ENCODE results near the gene SHISA3. TPM values are rescaled to one million over a fixed set of nuclear protein-coding genes. Genes with fewer than 3 reads are reported as not detected.

Gene SHISA3
- total and polyA plus RNA-seq, 2 of the 13 experiments (the other 11 are each of a cell fraction or from before 2014, with no cell fraction given), result not detected

DNA sequence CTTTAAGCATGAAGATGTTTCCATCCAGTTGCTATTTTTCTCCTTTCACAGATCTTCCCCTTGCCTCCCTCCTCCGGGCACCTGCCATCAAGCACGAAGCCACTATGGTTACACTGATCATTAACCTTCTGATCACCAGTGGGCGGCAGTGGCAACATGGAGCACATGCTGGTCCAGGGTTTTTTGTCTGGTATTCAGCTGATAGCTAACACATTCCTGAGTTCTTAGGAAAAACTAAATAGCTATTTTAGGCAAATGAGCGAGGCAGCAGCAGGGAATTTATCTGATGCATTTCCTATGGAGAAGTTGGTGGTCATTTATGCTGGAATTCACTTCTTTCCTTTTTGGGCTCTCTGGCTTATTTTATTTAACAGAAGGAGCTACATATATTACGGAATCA, 22.9 kb downstream of the SHISA3 start:
- ChIA-PET POLR2A (no interaction called here), CTCF (ENCODE audit: low intra/inter-chr PET ratio, low total read pairs) (no interaction called here)
- BruUV-seq (replicated peaks), result no TSS peak
- H3K79me2 ChIP-seq (ENCODE audit: insufficient read depth, low read length), result no peaks in the 10 kb centered on the region
- 87% methylated on average over 5 of the region's 5 CpGs for WGBS (ENCODE audit: low lambda C conversion rate)
- H3K4me3 ChIP-seq (replicated peaks in 1 of 3; ENCODE audit: insufficient read depth in 1 of 3, low read depth in 2 of 3, low read length in 3 of 3), result no peak overlapping the region
- TF ChIP-seq MYC (CRISPR knock-in tag; IDR thresholded peaks at IDR 0.05; ENCODE audit: borderline replicate concordance) (no peak), FOSL1 (CRISPR knock-in tag; IDR thresholded peaks at IDR 0.05; ENCODE audit: borderline replicate concordance) (no peak), ZNF121 (CRISPR knock-in tag; IDR thresholded peaks at IDR 0.05) (no peak), ZNF761 (CRISPR knock-in tag; conservative IDR thresholded peaks at IDR 0.05) (no peak), ZNF138 (CRISPR knock-in tag; IDR thresholded peaks at IDR 0.05; ENCODE audit: low read depth) (no peak), REL (CRISPR knock-in tag; conservative IDR thresholded peaks at IDR 0.05) (no peak), KLF15 (CRISPR knock-in tag; IDR thresholded peaks at IDR 0.05; ENCODE audit: borderline replicate concordance) (no peak), ZNF367 (CRISPR knock-in tag; IDR thresholded peaks at IDR 0.05; ENCODE audit: borderline replicate concordance) (no peak), JUND (CRISPR knock-in tag; IDR thresholded peaks at IDR 0.05) (no peak), FOXK2 (IDR thresholded peaks at IDR 0.05) (no peak), SRSF4 (IDR thresholded peaks at IDR 0.05; ENCODE audit: low read depth, low read length, poor library complexity, severe bottlenecking) (no peak), ZNF724P (CRISPR knock-in tag; IDR thresholded peaks at IDR 0.05; ENCODE audit: borderline replicate concordance) (no peak), DR1 (CRISPR knock-in tag; IDR thresholded peaks at IDR 0.05) (no peak), TRIM24 (CRISPR knock-in tag; IDR thresholded peaks at IDR 0.05) (no peak), ZNF44 (CRISPR knock-in tag; IDR thresholded peaks at IDR 0.05) (no peak)
- TF ChIP-seq, protein P1, sequence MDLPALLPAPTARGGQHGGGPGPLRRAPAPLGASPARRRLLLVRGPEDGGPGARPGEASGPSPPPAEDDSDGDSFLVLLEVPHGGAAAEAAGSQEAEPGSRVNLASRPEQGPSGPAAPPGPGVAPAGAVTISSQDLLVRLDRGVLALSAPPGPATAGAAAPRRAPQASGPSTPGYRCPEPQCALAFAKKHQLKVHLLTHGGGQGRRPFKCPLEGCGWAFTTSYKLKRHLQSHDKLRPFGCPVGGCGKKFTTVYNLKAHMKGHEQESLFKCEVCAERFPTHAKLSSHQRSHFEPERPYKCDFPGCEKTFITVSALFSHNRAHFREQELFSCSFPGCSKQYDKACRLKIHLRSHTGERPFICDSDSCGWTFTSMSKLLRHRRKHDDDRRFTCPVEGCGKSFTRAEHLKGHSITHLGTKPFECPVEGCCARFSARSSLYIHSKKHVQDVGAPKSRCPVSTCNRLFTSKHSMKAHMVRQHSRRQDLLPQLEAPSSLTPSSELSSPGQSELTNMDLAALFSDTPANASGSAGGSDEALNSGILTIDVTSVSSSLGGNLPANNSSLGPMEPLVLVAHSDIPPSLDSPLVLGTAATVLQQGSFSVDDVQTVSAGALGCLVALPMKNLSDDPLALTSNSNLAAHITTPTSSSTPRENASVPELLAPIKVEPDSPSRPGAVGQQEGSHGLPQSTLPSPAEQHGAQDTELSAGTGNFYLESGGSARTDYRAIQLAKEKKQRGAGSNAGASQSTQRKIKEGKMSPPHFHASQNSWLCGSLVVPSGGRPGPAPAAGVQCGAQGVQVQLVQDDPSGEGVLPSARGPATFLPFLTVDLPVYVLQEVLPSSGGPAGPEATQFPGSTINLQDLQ (CRISPR knock-in tag; IDR thresholded peaks at IDR 0.05), result no peak
- TF ChIP-seq, protein P2, sequence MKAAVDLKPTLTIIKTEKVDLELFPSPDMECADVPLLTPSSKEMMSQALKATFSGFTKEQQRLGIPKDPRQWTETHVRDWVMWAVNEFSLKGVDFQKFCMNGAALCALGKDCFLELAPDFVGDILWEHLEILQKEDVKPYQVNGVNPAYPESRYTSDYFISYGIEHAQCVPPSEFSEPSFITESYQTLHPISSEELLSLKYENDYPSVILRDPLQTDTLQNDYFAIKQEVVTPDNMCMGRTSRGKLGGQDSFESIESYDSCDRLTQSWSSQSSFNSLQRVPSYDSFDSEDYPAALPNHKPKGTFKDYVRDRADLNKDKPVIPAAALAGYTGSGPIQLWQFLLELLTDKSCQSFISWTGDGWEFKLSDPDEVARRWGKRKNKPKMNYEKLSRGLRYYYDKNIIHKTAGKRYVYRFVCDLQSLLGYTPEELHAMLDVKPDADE (CRISPR knock-in tag; IDR thresholded peaks at IDR 0.05), result no peak
- TF ChIP-seq, protein P3, sequence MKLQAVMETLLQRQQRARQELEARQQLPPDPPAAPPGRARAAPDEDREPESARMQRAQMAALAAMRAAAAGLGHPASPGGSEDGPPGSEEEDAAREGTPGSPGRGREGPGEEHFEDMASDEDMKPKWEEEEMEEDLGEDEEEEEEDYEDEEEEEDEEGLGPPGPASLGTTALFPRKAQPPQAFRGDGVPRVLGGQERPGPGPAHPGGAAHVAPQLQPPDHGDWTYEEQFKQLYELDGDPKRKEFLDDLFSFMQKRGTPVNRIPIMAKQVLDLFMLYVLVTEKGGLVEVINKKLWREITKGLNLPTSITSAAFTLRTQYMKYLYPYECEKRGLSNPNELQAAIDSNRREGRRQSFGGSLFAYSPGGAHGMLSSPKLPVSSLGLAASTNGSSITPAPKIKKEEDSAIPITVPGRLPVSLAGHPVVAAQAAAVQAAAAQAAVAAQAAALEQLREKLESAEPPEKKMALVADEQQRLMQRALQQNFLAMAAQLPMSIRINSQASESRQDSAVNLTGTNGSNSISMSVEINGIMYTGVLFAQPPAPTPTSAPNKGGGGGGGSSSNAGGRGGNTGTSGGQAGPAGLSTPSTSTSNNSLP (IDR thresholded peaks at IDR 0.05; ENCODE audit: low read depth, low read length), result no peak
- H3K9ac ChIP-seq (ENCODE audit: insufficient read depth, low read depth, low read length), result no peak overlapping the region
- DNase-seq (ENCODE audit: low spot score), result no peak
- H2AFZ ChIP-seq (ENCODE audit: low read length), result no peak overlapping the region
- H3K4me2 ChIP-seq (ENCODE audit: low read depth, low read length), result no peak overlapping the region
- H3K9me3 ChIP-seq (ENCODE audit: low read length), result no peaks in the 10 kb centered on the region
- FAIRE-seq, result no peak
- intact Hi-C loops (cut with micrococcal nuclease; ENCODE audit: unreplicated experiment), result no loop called here
- H3K4me1 ChIP-seq (ENCODE audit: insufficient read depth, low read length), result no peaks in the 10 kb centered on the region
- no peaks in the 10 kb centered on the region for H3K36me3 ChIP-seq (replicated peaks in 1 of 2; ENCODE audit: control insufficient read depth in 1 of 2, insufficient read depth in 2 of 2, low read length in 2 of 2)
- in situ Hi-C loops (cut with HindIII; ENCODE audit: extremely low pct_ligation_motif_present, low pct_unique_long_range_greater_than_20kb), result no loop called here
- no peaks in the 10 kb centered on the region for H4K20me1 ChIP-seq (ENCODE audit: insufficient read depth, low read length)
- no peaks in the 10 kb centered on the region for H3K27me3 ChIP-seq (ENCODE audit: control insufficient read depth in 1 of 2, insufficient read depth in 2 of 2, low read length in 2 of 2)
- no peak for ATAC-seq
- H3K27ac ChIP-seq (ENCODE audit: extremely low read length, insufficient read depth, low read length), result no peak overlapping the region

All from HepG2 (cell line).